Measurements from ENCODE around the gene MACF1. TPM values are rescaled to one million over a fixed set of nuclear protein-coding genes. Genes with fewer than 3 reads are reported as not detected.

The MACF1 gene
- total RNA-seq, 4 donors from 2014 or later, result 78.7 to 139 (median 113) TPM

- H3K9me3 ChIP-seq, result no peaks in the 10 kb centered on the region
- H3K27me3 ChIP-seq, result no peaks in the 10 kb centered on the region
- no peaks in the 10 kb centered on the region for H3K4me1 ChIP-seq
- intact Hi-C loops (cut with DNase I; ENCODE audit: low total_unique reads) (no loop called here), in situ Hi-C loops (cut with MboI; ENCODE audit: low sequenced_read_pairs in 4 of 4) (no loop called here)
- peaks cover 3 to 67% of the 10 kb centered on the region in 2 donors for H3K36me3 ChIP-seq
- DNase-seq, result no peak
- no peak overlapping the region for H3K27ac ChIP-seq
- ATAC-seq, result no peak
- no peak for TF ChIP-seq CTCF (IDR thresholded peaks at IDR 0.05 in 4 of 5, conservative IDR thresholded peaks at IDR 0.05 in 1 of 5)
- no peak for TF ChIP-seq POLR2A (IDR thresholded peaks at IDR 0.05)
- H3K4me3 ChIP-seq, result no peak overlapping the region
Measured at GRCh38 chr1:39342776-39343175, 138.3 kb downstream of the MACF1 start.

- no peak for TF ChIP-seq CTCF (IDR thresholded peaks at IDR 0.05 in 4 of 5, conservative IDR thresholded peaks at IDR 0.05 in 1 of 5)
- peaks cover 3 to 67% of the 10 kb centered on the region in 2 donors for H3K36me3 ChIP-seq
- in situ Hi-C loops (cut with MboI; ENCODE audit: low sequenced_read_pairs in 4 of 4) (no loop called here), intact Hi-C loops (cut with DNase I; ENCODE audit: low total_unique reads) (no loop called here)
- H3K4me1 ChIP-seq, result no peaks in the 10 kb centered on the region
- H3K27me3 ChIP-seq, result no peaks in the 10 kb centered on the region
- no peak overlapping the region for H3K4me3 ChIP-seq
- H3K27ac ChIP-seq, result no peak overlapping the region
- DNase-seq (no peak), ATAC-seq (no peak)
- H3K9me3 ChIP-seq, result no peaks in the 10 kb centered on the region
Measured at GRCh38 chr1:39344394-39345154, 140.1 kb downstream of the MACF1 start.

- no peaks in the 10 kb centered on the region for H3K4me1 ChIP-seq
- no peaks in the 10 kb centered on the region for H3K9me3 ChIP-seq
- peaks cover 0 to 67% of the 10 kb centered on the region in 2 donors for H3K36me3 ChIP-seq
- intact Hi-C loops (cut with DNase I; ENCODE audit: low total_unique reads), result no loop called here
- in situ Hi-C loops (cut with MboI; ENCODE audit: low sequenced_read_pairs in 4 of 4), result no loop called here
- DNase-seq, result no peak
- no peak overlapping the region for H3K4me3 ChIP-seq
- H3K27ac ChIP-seq, result no peak overlapping the region
- TF ChIP-seq POLR2A (IDR thresholded peaks at IDR 0.05) (no peak), CTCF (IDR thresholded peaks at IDR 0.05 in 4 of 5, conservative IDR thresholded peaks at IDR 0.05 in 1 of 5) (no peak)
- no peak for ATAC-seq
- H3K27me3 ChIP-seq, result no peaks in the 10 kb centered on the region
Measured at GRCh38 chr1:39346872-39347271, 142.4 kb downstream of the MACF1 start.

DNA sequence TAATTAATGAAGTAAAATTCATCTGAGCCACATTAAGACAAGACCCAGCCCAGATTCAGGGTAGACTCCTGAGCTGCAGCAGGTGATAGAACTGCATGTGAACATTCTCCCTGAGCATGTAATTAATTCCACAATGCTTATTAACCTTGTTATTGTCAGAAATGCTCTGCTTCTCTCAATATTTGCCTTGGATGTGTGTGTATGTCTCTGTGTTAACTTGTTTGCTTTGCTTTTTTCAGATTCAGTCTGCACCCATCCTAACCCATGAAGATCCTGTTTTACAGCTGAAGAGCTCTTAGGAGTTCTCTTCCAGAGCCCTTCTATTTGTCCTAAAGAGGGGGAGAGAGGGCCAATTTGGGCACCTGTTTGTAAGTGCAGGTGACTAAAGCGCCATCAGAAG, 143.8 kb downstream of the MACF1 start:
- intact Hi-C loops (cut with DNase I; ENCODE audit: low total_unique reads), result no loop called here

More for the DNA sequence above, 143.8 kb downstream of the MACF1 start:
- H3K36me3 ChIP-seq, result peaks cover 0 to 67% of the 10 kb centered on the region in 2 donors
- no peak for ATAC-seq
- DNase-seq, result no peak
- no peak overlapping the region for H3K4me3 ChIP-seq
- no peaks in the 10 kb centered on the region for H3K27me3 ChIP-seq
- TF ChIP-seq POLR2A (IDR thresholded peaks at IDR 0.05), result no peak
- TF ChIP-seq CTCF (IDR thresholded peaks at IDR 0.05 in 4 of 5, conservative IDR thresholded peaks at IDR 0.05 in 1 of 5), result no peak
- in situ Hi-C loops (cut with MboI; ENCODE audit: low sequenced_read_pairs in 4 of 4), result no loop called here
- no peaks in the 10 kb centered on the region for H3K9me3 ChIP-seq
- no peaks in the 10 kb centered on the region for H3K4me1 ChIP-seq
- no peak overlapping the region for H3K27ac ChIP-seq

All from gastrocnemius medialis (tissue), 4 donors.